Activated B cell treated with CpG ODN at 0.5 μM for 24 hours (primary cell): ENCODE data around the gene EEF2K. TPM values are rescaled to one million over a fixed set of nuclear protein-coding genes. Genes with fewer than 3 reads are reported as not detected.

ENCODE experiments used
- ATAC-seq: fragments of 200-7000 bp; cut with Tn5 transposase; one replicate; pipeline ENCODE4 v1.10.0; 2021; ENCODE audit warnings: low read depth, mild to moderate bottlenecking, moderate library complexity
- CTCF ChIA-PET: fragments of 350-600 bp; sonication (Branson Sonifier 250); formaldehyde crosslinking; loops from one replicate; lab custom pipeline; 2021; ENCODE audit warnings: antibody characterized with exemption; lab: Charles Lee
- POLR2A ChIA-PET: fragments of 350-600 bp; sonication (Branson Sonifier 250); formaldehyde crosslinking; loops from one replicate; lab custom pipeline; 2021; ENCODE audit warnings: antibody characterized with exemption; lab: Charles Lee
- DNase-seq: peaks from one replicate; pipeline ENCODE4 v3.0.0; 2022
- H3K27ac Mint-ChIP-seq: one replicate; pipeline ENCODE4 v1.8.0; 2020; ENCODE audit warnings: mixed read lengths
- H3K27me3 Mint-ChIP-seq: one replicate; pipeline ENCODE4 v1.8.0; 2021; ENCODE audit warnings: mixed read lengths
- H3K36me3 Mint-ChIP-seq: one replicate; pipeline ENCODE4 v1.8.0; 2021; ENCODE audit warnings: low read depth, mixed read lengths
- H3K4me1 Mint-ChIP-seq: one replicate; pipeline ENCODE4 v1.8.0; 2021; ENCODE audit warnings: mixed read lengths
- H3K4me3 Mint-ChIP-seq: one replicate; pipeline ENCODE4 v1.8.0; 2020; ENCODE audit warnings: mild to moderate bottlenecking, mixed read lengths
- H3K9me3 Mint-ChIP-seq: one replicate; pipeline ENCODE4 v1.8.0; 2020; ENCODE audit warnings: mixed read lengths
- intact Hi-C: fragments of 100-400 bp; cut with micrococcal nuclease; formaldehyde crosslinking; loops from one replicate; pipeline ENCODE4 v1.15.1; 2024
- total RNA-seq: library from RNA; stranded (reverse); gene quantifications from 2 replicates; pipeline ENCODE4 v1.2.3, GENCODE V29; 2022
- TF ChIP-seq, protein P1 (sequence below): fragments of 200-600 bp; IDR thresholded peaks from one replicate; pipeline ENCODE4 v1.8.0; 2022; ENCODE audit warnings: antibody characterized with exemption, mild to moderate bottlenecking

EEF2K gene
- total RNA-seq, 1 donor from 2014 or later: 29.7 TPM

GRCh38 chr16:22220069-22220440 is 14.0 kb downstream of the EEF2K start:
- H3K9me3 Mint-ChIP-seq: no peaks in the 10 kb centered on the region
- intact Hi-C loops: loop anchor here (2.0 kb wide), 1 partner anchor 13 kb away; the partner anchor contains the start of gene EEF2K
- H3K36me3 Mint-ChIP-seq: peaks cover 3% of the 10 kb centered on the region
- no peaks in the 10 kb centered on the region for H3K27me3 Mint-ChIP-seq
- ATAC-seq (no peak), DNase-seq (no peak)
- CTCF ChIA-PET: no interaction called here
- no peak overlapping the region for H3K27ac Mint-ChIP-seq
- POLR2A ChIA-PET: interaction anchor here (0.7 to 1.1 kb wide), 2 partner anchors 9 to 25 kb away, joined by 3 read pairs; no protein-coding TSS in a partner anchor
- H3K4me1 Mint-ChIP-seq: peaks cover 26% of the 10 kb centered on the region
- TF ChIP-seq, protein P1, sequence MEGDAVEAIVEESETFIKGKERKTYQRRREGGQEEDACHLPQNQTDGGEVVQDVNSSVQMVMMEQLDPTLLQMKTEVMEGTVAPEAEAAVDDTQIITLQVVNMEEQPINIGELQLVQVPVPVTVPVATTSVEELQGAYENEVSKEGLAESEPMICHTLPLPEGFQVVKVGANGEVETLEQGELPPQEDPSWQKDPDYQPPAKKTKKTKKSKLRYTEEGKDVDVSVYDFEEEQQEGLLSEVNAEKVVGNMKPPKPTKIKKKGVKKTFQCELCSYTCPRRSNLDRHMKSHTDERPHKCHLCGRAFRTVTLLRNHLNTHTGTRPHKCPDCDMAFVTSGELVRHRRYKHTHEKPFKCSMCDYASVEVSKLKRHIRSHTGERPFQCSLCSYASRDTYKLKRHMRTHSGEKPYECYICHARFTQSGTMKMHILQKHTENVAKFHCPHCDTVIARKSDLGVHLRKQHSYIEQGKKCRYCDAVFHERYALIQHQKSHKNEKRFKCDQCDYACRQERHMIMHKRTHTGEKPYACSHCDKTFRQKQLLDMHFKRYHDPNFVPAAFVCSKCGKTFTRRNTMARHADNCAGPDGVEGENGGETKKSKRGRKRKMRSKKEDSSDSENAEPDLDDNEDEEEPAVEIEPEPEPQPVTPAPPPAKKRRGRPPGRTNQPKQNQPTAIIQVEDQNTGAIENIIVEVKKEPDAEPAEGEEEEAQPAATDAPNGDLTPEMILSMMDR: no peak
- no peak overlapping the region for H3K4me3 Mint-ChIP-seq

- no peaks in the 10 kb centered on the region for H3K9me3 Mint-ChIP-seq
- H3K27me3 Mint-ChIP-seq: no peaks in the 10 kb centered on the region
- POLR2A ChIA-PET: interaction anchor here (0.7 kb wide), 2 partner anchors 12 to 26 kb away, joined by 3 read pairs; no protein-coding TSS in a partner anchor
- no peak for DNase-seq
- H3K4me1 Mint-ChIP-seq: peaks cover 24% of the 10 kb centered on the region
- H3K4me3 Mint-ChIP-seq: no peak overlapping the region
- intact Hi-C loops: loop anchor here (2.0 kb wide), 1 partner anchor 14 kb away; the partner anchor contains the start of gene EEF2K
- TF ChIP-seq, protein P1: no peak
- ATAC-seq: no peak
- H3K36me3 Mint-ChIP-seq: peaks cover 5% of the 10 kb centered on the region
- CTCF ChIA-PET: no interaction called here
- no peak overlapping the region for H3K27ac Mint-ChIP-seq
Observed at GRCh38 chr16:22220714-22221113, 14.6 kb downstream of the EEF2K start.

DNA sequence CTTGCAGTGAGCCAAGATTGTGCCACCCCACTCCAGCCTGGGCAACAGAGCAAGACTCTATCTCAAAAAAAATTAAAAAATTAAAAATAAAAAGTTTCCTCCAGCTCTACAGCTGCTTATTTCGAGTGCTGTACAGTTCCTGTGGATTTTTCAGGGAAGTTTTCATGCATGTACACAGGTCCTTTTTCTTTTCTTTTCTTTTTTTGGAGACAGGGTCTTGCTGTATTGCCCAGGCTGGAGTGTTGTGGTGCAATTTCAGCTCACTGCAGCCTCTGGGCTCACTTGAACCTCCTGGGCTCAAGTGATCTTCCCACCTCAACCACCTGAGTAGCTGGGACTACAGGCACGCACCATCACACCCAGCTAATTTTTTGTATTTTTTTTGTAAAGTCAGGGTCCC is 15.9 kb downstream of the EEF2K start:
- ChIA-PET POLR2A (no interaction called here), CTCF (no interaction called here)
- no peak for ATAC-seq
- Mint-ChIP-seq H3K9me3 (no peaks in the 10 kb centered on the region), H3K36me3 (peaks cover 3% of the 10 kb centered on the region), H3K4me1 (peaks cover 15% of the 10 kb centered on the region), H3K4me3 (no peak overlapping the region), H3K27ac (no peak overlapping the region), H3K27me3 (no peaks in the 10 kb centered on the region)
- TF ChIP-seq, protein P1: no peak
- DNase-seq: no peak
- intact Hi-C loops: no loop called here

DNA sequence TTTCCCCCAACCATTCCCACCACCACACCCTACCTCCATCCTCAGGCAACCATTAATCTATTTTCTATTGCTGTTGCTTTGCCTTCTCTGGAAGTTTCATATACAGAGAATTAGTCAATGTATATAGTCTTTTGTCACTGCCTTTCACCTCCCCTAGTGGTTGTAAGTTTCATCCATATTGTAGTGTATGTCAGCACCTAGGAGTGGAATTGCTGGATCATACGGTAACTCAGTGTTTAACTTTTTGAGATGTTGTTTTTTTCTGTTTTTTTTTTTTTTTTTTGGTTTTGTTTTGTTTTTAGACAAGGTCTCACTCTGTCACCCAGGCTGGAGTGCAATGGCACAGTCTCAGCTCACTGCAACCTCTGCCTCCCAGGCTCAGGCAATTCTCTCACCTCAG is 16.9 kb downstream of the EEF2K start:
- ChIA-PET POLR2A (no interaction called here), CTCF (no interaction called here)
- Mint-ChIP-seq H3K9me3 (no peaks in the 10 kb centered on the region), H3K36me3 (peaks cover 5% of the 10 kb centered on the region), H3K27me3 (no peaks in the 10 kb centered on the region), H3K27ac (no peak overlapping the region), H3K4me3 (no peak overlapping the region), H3K4me1 (peaks cover 9% of the 10 kb centered on the region)
- ATAC-seq: no peak
- intact Hi-C loops: no loop called here
- DNase-seq: no peak
- TF ChIP-seq, protein P1: no peak

DNA sequence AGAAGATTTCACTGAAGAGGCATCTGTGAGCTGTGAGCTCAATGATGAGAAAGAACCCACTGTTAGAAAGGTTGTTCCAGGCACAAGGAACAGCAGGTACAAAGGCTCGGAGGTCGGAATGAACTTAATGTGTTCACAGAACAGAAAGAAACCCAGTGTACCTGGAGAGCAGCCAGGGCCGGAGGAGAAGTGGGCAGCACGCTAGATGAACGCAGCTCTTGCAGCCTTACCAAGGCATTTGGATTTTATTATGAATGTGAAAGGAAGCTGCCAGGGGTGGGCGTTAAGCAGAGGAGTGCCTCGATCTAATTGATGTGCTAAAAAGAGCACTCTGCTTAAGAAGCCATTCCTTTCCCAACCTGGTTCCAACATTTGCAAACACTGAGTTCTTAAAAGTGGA is 19.0 kb downstream of the EEF2K start:
- POLR2A ChIA-PET: interaction anchor here (0.7 kb wide), 1 partner anchor 15 kb away, joined by 4 read pairs; no protein-coding TSS in a partner anchor
- TF ChIP-seq, protein P1: no peak
- no peak for DNase-seq
- Mint-ChIP-seq H3K4me1 (no peaks in the 10 kb centered on the region), H3K9me3 (no peaks in the 10 kb centered on the region), H3K27ac (no peak overlapping the region), H3K36me3 (peaks cover 19% of the 10 kb centered on the region), H3K27me3 (no peaks in the 10 kb centered on the region), H3K4me3 (no peak overlapping the region)
- intact Hi-C loops: no loop called here
- no peak for ATAC-seq
- CTCF ChIA-PET: interaction anchor here (0.9 to 1.3 kb wide), 2 partner anchors 8 to 75 kb away, joined by 3 read pairs; no protein-coding TSS in a partner anchor
